ENCODE measurements around the gene GALNT6. TPM values are rescaled to one million over a fixed set of nuclear protein-coding genes. Genes with fewer than 3 reads are reported as not detected.

The GALNT6 gene
- total RNA-seq, 1 experiment from 2014 or later = 27.6 TPM

GRCh38 chr12:51403681-51404136 lies 12.5 kb upstream of the GALNT6 start:
- TF ChIP-seq CTCF (IDR thresholded peaks at IDR 0.05; ENCODE audit: unreplicated experiment) = no peak
- ChIA-PET POLR2A (interaction anchor here (0.5 kb wide), 1 partner anchor 42 kb away, joined by 4 read pairs; no protein-coding TSS in a partner anchor), CTCF (interaction anchor here (0.6 to 0.8 kb wide), 2 partner anchors 128 to 165 kb away, joined by 3 to 4 read pairs; partner anchors contain the start of gene DAZAP2)
- Mint-ChIP-seq H3K4me1 (ENCODE audit: insufficient read depth, unreplicated experiment) (no peaks in the 10 kb centered on the region), H3K4me3 (ENCODE audit: unreplicated experiment) (no peak overlapping the region), H3K27ac (ENCODE audit: low read depth, unreplicated experiment) (no peak overlapping the region), H3K27me3 (ENCODE audit: insufficient read depth, unreplicated experiment) (no peaks in the 10 kb centered on the region), H3K36me3 (ENCODE audit: insufficient read depth, unreplicated experiment) (no peaks in the 10 kb centered on the region), H3K9me3 (ENCODE audit: unreplicated experiment) (no peaks in the 10 kb centered on the region)
- no peak for DNase-seq (ENCODE audit: unreplicated experiment)
- intact Hi-C loops (cut with micrococcal nuclease) = no loop called here
- BruUV-seq (replicated peaks) = no TSS peak

GRCh38 chr12:51403159-51403558 lies 12.0 kb upstream of the GALNT6 start:
- no peaks in the 10 kb centered on the region for H3K4me1 Mint-ChIP-seq (ENCODE audit: insufficient read depth, unreplicated experiment)
- CTCF ChIA-PET = interaction anchor here (0.6 kb wide), 1 partner anchor 21 kb away, joined by 3 read pairs; the partner anchor contains the start of gene SLC4A8

GRCh38 chr12:51401900-51402299 lies 10.7 kb upstream of the GALNT6 start:
- H3K27ac Mint-ChIP-seq (ENCODE audit: low read depth, unreplicated experiment) = no peak overlapping the region
- H3K36me3 Mint-ChIP-seq (ENCODE audit: insufficient read depth, unreplicated experiment) = no peaks in the 10 kb centered on the region
- no peak overlapping the region for H3K4me3 Mint-ChIP-seq (ENCODE audit: unreplicated experiment)
- H3K9me3 Mint-ChIP-seq (ENCODE audit: unreplicated experiment) = no peaks in the 10 kb centered on the region
- intact Hi-C loops (cut with micrococcal nuclease) = no loop called here
- H3K27me3 Mint-ChIP-seq (ENCODE audit: insufficient read depth, unreplicated experiment) = no peaks in the 10 kb centered on the region
- no TSS peak for BruUV-seq (replicated peaks)
- ChIA-PET CTCF (interaction anchor here (0.9 to 1.6 kb wide), 2 partner anchors 130 to 422 kb away, joined by 3 to 9 read pairs; no protein-coding TSS in a partner anchor), POLR2A (no interaction called here)
- DNase-seq (ENCODE audit: unreplicated experiment) = no peak
- no peak for TF ChIP-seq CTCF (IDR thresholded peaks at IDR 0.05; ENCODE audit: unreplicated experiment)
- no peaks in the 10 kb centered on the region for H3K4me1 Mint-ChIP-seq (ENCODE audit: insufficient read depth, unreplicated experiment)

More at GRCh38 chr12:51403159-51403558, 12.0 kb upstream of the GALNT6 start:
- BruUV-seq (replicated peaks) = no TSS peak
- H3K36me3 Mint-ChIP-seq (ENCODE audit: insufficient read depth, unreplicated experiment) = no peaks in the 10 kb centered on the region
- POLR2A ChIA-PET = interaction anchor here (0.5 kb wide), 1 partner anchor 42 kb away, joined by 4 read pairs; no protein-coding TSS in a partner anchor
- TF ChIP-seq CTCF (IDR thresholded peaks at IDR 0.05; ENCODE audit: unreplicated experiment) = no peak
- intact Hi-C loops (cut with micrococcal nuclease) = no loop called here
- no peak overlapping the region for H3K27ac Mint-ChIP-seq (ENCODE audit: low read depth, unreplicated experiment)
- H3K27me3 Mint-ChIP-seq (ENCODE audit: insufficient read depth, unreplicated experiment) = no peaks in the 10 kb centered on the region
- H3K9me3 Mint-ChIP-seq (ENCODE audit: unreplicated experiment) = no peaks in the 10 kb centered on the region
- no peak overlapping the region for H3K4me3 Mint-ChIP-seq (ENCODE audit: unreplicated experiment)
- DNase-seq (ENCODE audit: unreplicated experiment) = no peak

- no peaks in the 10 kb centered on the region for H3K36me3 Mint-ChIP-seq (ENCODE audit: insufficient read depth, unreplicated experiment)
- ChIA-PET POLR2A (no interaction called here), CTCF (interaction anchor here (0.9 to 1.6 kb wide), 2 partner anchors 130 to 423 kb away, joined by 3 to 9 read pairs; no protein-coding TSS in a partner anchor)
- H3K9me3 Mint-ChIP-seq (ENCODE audit: unreplicated experiment) = no peaks in the 10 kb centered on the region
- H3K27ac Mint-ChIP-seq (ENCODE audit: low read depth, unreplicated experiment) = no peak overlapping the region
- H3K27me3 Mint-ChIP-seq (ENCODE audit: insufficient read depth, unreplicated experiment) = no peaks in the 10 kb centered on the region
- TF ChIP-seq CTCF (IDR thresholded peaks at IDR 0.05; ENCODE audit: unreplicated experiment) = no peak
- no TSS peak for BruUV-seq (replicated peaks)
- intact Hi-C loops (cut with micrococcal nuclease) = no loop called here
- no peak for DNase-seq (ENCODE audit: unreplicated experiment)
- no peaks in the 10 kb centered on the region for H3K4me1 Mint-ChIP-seq (ENCODE audit: insufficient read depth, unreplicated experiment)
- H3K4me3 Mint-ChIP-seq (ENCODE audit: unreplicated experiment) = no peak overlapping the region
Measured at GRCh38 chr12:51401486-51401885, 10.3 kb upstream of the GALNT6 start.
